Stimulated activated CD4-positive, alpha-beta T cell treated with anti-CD3 and anti-CD28 coated beads, Interleukin-4, amount 100 ng/mL, for 1 hour (primary cell): ENCODE results near the gene PLEKHG4B.
"Not testable (repeated sequence)": the region's sequence is repeated elsewhere in the genome, so short reads cannot be mapped to it uniquely, and the experiment has no call there.

Experiments used
- DNase-seq: peaks from one replicate; pipeline ENCODE4 v3.0.0-alpha.2; 2020

Gene PLEKHG4B

GRCh38 chr5:94113-94892, 2.3 kb downstream of the PLEKHG4B start:
- no peak for DNase-seq

- no peak for DNase-seq
These were observed 3.4 kb downstream of the PLEKHG4B start for GRCh38 chr5:95241-95980.

- DNase-seq: no peak
These were observed 5.2 kb downstream of the PLEKHG4B start for GRCh38 chr5:96976-97660.

GRCh38 chr5:99815-100214, 7.8 kb downstream of the PLEKHG4B start:
- no peak for DNase-seq

- DNase-seq: no peak
These were observed 10.6 kb downstream of the PLEKHG4B start for GRCh38 chr5:102411-103043.

- not testable (repeated sequence) for DNase-seq
These were observed 12.1 kb downstream of the PLEKHG4B start for GRCh38 chr5:104106-104505.

- no peak for DNase-seq
These were observed 12.9 kb downstream of the PLEKHG4B start for GRCh38 chr5:104778-105296.

- no peak for DNase-seq
These were observed 13.6 kb downstream of the PLEKHG4B start for GRCh38 chr5:105504-106070.

- DNase-seq: no peak
These were observed 14.6 kb downstream of the PLEKHG4B start for GRCh38 chr5:106587-106986.

GRCh38 chr5:107526-107925, 15.6 kb downstream of the PLEKHG4B start:
- no peak for DNase-seq

GRCh38 chr5:109826-110225, 17.9 kb downstream of the PLEKHG4B start:
- DNase-seq: no peak

GRCh38 chr5:110270-110888, 18.4 kb downstream of the PLEKHG4B start:
- DNase-seq: no peak

- no peak for DNase-seq
These were observed 19.2 kb downstream of the PLEKHG4B start for GRCh38 chr5:111171-111570.

- no peak for DNase-seq
These were observed 27.6 kb downstream of the PLEKHG4B start for GRCh38 chr5:119486-120097.

- DNase-seq: no peak
These were observed 29.5 kb downstream of the PLEKHG4B start for GRCh38 chr5:121432-121831.

- DNase-seq: no peak
These were observed 33.8 kb downstream of the PLEKHG4B start for GRCh38 chr5:125815-126214.

- no peak for DNase-seq
These were observed 34.8 kb downstream of the PLEKHG4B start for GRCh38 chr5:126806-127205.

GRCh38 chr5:127886-128285, 35.9 kb downstream of the PLEKHG4B start:
- DNase-seq: no peak

- no peak for DNase-seq
These were observed 36.5 kb downstream of the PLEKHG4B start for GRCh38 chr5:128446-128845.

GRCh38 chr5:129148-129547, 37.2 kb downstream of the PLEKHG4B start:
- DNase-seq: no peak

GRCh38 chr5:129820-130219, 37.9 kb downstream of the PLEKHG4B start:
- no peak for DNase-seq
